ENCODE results near the gene ADAMTS12.

GRCh38 chr5:33725806-33726205 lies 166.0 kb downstream of the ADAMTS12 start:
- TF ChIP-seq GABPB1 (CRISPR knock-in tag; IDR thresholded peaks at IDR 0.05) (no peak), CTCF (IDR thresholded peaks at IDR 0.05 in 2 of 3, conservative IDR thresholded peaks at IDR 0.05 in 1 of 3; ENCODE audit: insufficient read depth in 2 of 3, low read depth in 1 of 3, low read length in 3 of 3) (no peak), NFYB (IDR thresholded peaks at IDR 0.05; ENCODE audit: extremely low read depth, insufficient read length) (no peak), CHD4 (IDR thresholded peaks at IDR 0.05; ENCODE audit: insufficient read depth, insufficient replicate concordance, low read depth, low read length, poor library complexity, severe bottlenecking) (no peak), BRD4 (IDR thresholded peaks at IDR 0.05) (no peak), KDM1A (IDR thresholded peaks at IDR 0.05) (no peak), ZNF133 (CRISPR knock-in tag; IDR thresholded peaks at IDR 0.05) (no peak), TEAD2 (tag; IDR thresholded peaks at IDR 0.05) (no peak), MAFG (tag; conservative IDR thresholded peaks at IDR 0.05) (no peak), ZNF347 (CRISPR knock-in tag; IDR thresholded peaks at IDR 0.05; ENCODE audit: low read depth) (no peak), FOXP4 (CRISPR knock-in tag; IDR thresholded peaks at IDR 0.05; ENCODE audit: borderline replicate concordance) (no peak)
